Stimulated activated CD8-positive, alpha-beta memory T cell treated with anti-CD3 and anti-CD28 coated beads, Interleukin-15, amount 100 ng/mL, for 4 hours (primary cell): Measurements from ENCODE around the gene CDH13.
"Not testable (repeated sequence)": the region's sequence is repeated elsewhere in the genome, so short reads cannot be mapped to it uniquely, and the experiment has no call there.

Experiments used
- DNase-seq, 2 donors: peaks; one replicate each; pipeline ENCODE4 v3.0.0-alpha.2; 2020; ENCODE audit warnings: low read depth in 2 of 2

The CDH13 gene

GRCh38 chr16:82882982-82883835 lies 256.4 kb downstream of the CDH13 start:
- no peak for DNase-seq

DNA sequence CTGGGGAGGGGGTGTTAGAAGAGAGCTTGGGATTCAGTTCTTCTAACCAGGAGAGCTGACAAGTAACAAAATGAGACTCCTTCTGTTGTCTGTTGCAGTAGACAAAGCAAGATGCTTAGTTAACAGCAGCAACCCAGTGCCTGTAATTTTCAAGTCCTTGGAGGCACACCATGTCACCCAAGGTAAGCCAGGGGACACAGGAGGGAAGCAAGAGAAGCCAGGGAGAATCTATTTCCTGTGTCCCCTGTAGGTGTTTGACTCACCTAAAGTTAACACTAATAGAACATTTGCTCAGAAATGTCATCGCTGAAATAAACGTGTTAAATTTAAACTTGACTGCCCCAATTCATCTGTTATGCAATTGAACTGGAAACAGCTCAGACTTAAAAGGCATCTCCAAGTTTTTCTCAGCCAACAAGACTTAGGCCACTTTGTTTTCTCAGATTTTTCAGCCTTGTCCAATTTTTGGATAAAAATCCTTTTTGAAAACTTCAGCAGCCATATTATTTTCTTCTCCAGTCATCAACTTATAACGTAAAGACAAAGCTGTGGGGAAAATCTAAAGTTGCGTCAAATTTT lies 257.6 kb downstream of the CDH13 start:
- DNase-seq = no peak

GRCh38 chr16:82886146-82886545 lies 259.4 kb downstream of the CDH13 start:
- no peak for DNase-seq

- no peak for DNase-seq
Observed at GRCh38 chr16:82888591-82889001, 261.8 kb downstream of the CDH13 start.

GRCh38 chr16:82891424-82891823 lies 264.7 kb downstream of the CDH13 start:
- DNase-seq = no peak

DNA sequence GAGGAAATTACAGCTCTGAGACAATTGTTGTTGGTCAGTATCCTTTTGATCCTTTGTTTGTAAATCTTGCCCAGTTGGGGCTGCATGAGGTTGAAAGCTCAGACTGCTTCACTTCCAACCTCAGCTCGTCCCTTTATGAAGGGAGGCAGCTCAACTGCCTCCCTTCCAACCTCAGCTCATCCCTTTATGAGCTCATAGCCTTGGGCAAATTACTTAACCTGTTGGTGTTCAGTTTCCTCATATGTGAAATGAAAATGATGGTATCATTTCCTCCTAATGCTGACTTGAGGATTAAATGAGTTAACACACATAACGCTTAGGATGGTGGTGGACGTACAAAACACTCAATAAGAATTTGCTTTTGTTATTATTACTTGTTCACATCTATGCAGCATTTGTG lies 265.1 kb downstream of the CDH13 start:
- no peak for DNase-seq

GRCh38 chr16:82892324-82892723 lies 265.6 kb downstream of the CDH13 start:
- DNase-seq = no peak

- no peak for DNase-seq
Observed at GRCh38 chr16:82895843-82896242, 269.1 kb downstream of the CDH13 start.

- no peak for DNase-seq
Observed at GRCh38 chr16:82899006-82899405, 272.2 kb downstream of the CDH13 start.

DNA sequence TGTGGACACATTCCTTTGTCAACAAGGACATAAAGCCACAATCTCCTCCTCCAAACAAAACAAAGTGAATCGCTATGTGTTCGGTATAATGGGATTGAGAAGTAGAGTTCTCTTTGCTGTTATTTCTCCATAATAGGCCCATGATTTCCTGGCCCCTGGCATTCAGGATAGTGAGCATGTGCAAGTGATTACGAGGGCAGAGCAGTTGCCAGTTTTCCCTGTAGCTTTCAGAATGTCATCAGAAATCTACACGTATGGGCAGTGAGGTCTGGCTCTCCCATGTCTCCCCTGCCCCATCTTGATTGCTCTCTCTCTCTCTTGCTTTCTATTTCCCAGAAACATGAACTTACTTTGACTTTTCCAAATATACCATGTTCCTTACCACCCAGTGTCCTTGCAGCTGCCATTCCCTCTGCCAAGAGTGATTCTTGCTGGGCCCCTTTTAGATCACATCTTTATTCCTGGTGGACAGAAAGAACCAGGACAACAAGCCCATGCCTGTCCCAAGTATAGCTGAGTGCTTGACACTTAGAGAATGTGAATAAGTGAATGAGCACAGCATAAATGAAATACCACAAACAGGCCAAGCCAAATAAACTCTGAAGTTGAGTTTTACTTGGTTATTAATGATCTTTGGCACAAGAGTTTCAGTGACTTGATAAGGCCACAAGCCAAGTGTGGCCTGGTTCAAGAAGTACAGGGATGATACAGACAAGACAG lies 273.1 kb downstream of the CDH13 start:
- no peak for DNase-seq

GRCh38 chr16:82900559-82900958 lies 273.8 kb downstream of the CDH13 start:
- no peak for DNase-seq

GRCh38 chr16:82911925-82912324 lies 285.2 kb downstream of the CDH13 start:
- DNase-seq = no peak

DNA sequence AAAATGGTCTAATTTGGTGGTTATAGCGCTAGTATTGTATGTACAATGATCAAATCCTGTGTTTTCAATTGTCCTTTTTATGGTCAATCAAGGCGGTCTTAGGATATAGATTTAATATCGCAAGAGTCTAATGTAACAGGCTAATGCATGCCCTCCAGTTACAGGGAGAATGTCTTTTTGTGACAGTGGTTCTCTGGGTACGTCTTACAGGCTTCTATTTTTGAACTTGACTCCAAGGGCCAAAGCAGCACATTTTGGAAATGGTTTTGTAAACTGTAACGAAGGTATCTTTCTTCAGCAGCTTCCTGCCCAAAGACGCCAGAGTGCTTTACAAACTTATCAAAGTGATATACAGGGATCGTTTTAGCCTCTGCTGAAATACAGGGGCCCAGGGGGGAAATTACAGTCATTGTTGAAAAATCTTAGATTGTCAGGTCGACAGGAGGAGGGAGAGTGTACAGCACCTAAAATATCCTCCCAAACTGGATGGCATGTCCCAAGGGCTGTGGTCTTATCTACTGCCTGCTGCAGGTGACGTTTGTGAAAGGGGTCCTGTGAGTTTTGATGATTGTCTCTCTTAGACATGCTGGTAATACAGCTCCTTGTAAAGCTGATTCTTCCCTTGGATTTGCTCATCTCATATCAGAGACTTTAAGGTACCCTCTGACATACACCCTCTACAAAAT lies 288.5 kb downstream of the CDH13 start:
- DNase-seq = no peak

DNA sequence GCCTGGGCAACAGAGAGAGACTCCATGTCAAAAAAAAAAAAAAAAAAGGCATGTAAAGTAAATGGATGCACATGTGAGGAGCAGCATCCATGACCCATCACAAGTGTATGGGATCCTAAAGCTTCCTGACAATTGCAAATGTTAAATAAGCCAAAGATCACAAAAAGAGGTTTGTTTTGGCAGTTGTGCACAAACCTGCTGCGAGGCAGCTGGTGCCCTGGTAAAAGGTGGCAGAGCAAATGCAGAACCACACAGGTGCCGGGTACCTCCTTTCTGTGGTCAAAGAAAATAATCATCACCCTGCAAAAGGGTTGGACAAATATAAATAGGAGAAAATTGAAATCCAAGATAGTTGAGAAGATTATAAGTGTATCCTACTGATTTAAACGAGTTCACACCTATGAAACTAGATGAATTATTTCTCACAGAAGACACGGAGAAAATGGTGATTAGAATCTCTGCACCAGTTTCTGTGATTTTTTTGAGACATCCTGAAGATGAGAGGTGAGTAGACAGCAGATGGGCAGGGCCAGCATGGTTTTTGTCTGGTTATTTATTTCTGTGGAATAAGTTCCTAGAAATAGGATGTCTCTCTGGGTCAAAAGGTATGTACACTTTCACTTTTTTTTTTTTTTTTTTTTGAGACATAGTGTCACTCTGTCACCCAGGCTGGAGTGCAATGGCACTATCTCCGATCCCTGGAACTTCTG lies 291.3 kb downstream of the CDH13 start:
- no peak for DNase-seq

DNA sequence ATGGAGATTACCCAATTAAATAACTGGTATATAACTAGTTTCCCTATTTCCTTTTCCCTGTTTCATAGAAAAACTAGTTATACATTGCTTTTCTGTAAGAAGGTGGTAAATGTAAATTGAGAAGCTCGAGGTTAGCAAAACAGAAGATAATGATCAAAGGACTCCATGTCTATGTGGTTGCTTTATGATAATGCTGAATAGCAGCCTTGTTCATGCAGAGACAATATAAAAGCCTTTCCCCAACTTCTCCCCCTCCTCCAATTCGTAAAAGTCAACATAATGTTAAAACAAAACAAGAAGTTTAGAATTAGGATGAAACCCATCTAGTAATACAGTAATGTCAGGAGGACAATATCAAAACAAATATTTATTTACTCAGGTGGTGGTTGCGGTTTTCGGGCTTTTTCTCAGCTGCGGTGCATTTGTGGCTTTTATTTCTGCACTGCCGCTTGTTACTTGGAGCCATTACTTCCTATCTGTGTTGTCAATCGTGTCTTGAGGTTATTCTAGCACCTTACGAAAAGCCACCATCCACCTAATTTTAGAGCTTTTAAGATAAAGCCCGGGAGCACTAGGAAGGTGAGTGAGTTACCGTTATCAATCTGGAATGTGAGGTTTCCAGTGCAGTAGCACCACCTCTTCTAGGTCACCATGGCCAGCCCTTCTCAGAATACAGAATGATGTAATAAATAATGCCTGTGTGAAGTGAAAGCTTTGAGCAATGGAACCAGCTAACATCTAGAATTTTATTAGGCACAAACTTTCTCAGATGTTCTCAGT lies 297.5 kb downstream of the CDH13 start:
- no peak for DNase-seq

- DNase-seq = no peak
Observed at GRCh38 chr16:82926500-82926899, 299.7 kb downstream of the CDH13 start.

DNA sequence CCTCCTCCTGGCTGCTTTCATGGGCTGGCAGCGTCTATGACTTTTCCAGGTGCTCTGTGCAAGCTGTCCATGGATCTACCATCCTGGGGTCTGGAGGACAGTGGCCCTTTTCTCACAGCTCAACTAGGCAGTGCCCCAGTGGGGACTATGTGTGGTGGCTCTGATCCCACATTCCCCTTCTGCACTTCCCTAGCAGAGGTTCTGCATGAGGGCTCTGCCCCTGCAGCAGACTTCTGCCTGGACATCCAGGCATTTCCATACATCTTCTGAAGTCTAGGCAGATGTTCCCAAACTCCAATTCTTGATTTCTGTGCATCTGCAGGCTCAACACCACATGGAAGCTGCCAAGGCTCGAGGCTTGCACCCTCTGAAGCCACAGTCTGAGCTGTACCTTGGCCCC lies 307.2 kb downstream of the CDH13 start:
- not testable (repeated sequence) for DNase-seq

GRCh38 chr16:82935766-82936165 lies 309.0 kb downstream of the CDH13 start:
- no peak for DNase-seq

GRCh38 chr16:82936941-82937551 lies 310.3 kb downstream of the CDH13 start:
- no peak for DNase-seq

GRCh38 chr16:82937926-82938520 lies 311.3 kb downstream of the CDH13 start:
- no peak for DNase-seq
